HG03521 (cell line): Measurements from ENCODE around the gene RNF26.
A peak's percentile ranks its signal among the peaks of the same experiment; 100 is the strongest.

ENCODE experiments used
- ATAC-seq: cut with Tn5 transposase; IDR thresholded peaks from one replicate; pipeline ENCODE4 v1.9.1; 2021; ENCODE audit warnings: mild to moderate bottlenecking, moderate library complexity; ENCODE audit not compliant: unreplicated experiment

The RNF26 gene

DNA sequence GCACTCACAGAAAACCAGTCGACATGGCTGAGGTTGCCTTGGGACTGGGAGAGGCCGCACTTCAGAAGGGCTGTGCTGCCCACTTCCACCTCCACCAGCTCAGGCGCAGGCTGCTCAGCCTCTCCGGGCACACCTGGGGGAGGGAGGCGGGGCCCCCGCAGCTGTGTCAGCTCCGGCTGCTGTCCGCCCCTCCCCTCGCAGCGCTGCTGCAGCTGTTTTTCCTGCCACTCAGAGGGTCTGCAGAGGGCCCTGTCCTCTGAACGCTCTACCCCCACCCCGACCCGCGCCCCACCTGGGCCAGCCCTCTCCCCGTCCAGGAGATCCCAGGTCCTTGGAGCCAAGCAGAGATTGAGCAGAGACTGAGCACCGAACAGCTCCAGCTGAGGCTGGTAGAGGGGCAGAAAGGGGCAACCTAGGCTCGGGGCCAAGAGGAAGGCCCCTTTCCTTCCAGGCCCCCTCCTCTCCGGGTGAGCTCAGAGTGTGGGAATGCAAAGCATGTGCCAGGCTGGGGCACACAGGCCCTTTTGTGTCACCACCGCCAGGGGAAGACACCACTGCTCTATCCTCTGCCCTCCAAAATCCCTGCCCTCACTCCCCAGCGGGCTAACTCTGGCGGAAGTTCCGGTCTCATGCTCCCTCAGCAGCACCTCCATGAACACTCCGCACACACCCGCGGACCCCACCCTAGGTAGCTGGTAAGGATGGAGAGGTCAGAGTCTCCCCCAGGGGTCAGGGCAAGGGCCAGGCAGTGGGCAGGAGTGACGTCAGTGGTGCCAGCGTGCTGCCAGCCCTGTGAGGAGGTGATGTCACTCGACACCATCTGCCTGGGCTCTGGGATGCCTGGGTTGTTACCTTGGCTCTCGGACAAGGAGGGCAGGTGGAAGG is 19.0 kb upstream of the RNF26 start:
- ATAC-seq: no peak

DNA sequence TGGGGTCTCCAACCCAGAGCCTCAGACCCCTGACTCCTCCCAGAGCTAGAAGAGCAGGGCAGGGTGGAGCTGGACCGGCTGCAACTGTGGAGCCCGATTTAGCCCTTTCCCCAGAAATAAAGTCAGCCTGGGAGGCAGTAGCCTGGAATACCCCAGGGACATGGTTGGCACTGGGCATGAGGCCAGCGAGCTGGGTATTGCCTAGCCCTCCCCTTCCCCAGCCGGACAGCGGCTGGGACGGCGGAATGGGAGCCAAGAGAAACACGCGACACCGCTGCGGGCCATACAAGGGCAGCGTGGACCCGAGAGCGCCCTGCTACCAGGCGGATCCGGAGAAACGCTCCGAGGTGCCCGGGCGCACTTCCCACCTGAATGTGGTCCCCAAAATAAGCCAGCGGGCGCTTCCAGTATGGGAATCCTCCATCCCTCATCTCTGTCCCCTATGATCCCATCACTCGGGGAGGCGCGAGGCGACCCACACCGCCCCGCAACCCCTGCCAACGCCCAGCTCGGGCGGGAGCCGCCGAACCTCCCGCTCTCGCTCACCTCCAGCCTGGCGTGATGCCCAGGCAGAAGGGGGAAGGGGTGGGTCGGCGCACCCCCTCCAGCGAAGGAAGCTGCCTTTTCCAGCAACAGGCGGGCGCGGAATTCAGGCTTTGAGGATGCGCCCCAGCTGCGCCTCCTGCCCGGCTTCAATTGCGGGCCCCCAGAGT is 18.2 kb upstream of the RNF26 start:
- no peak for ATAC-seq

DNA sequence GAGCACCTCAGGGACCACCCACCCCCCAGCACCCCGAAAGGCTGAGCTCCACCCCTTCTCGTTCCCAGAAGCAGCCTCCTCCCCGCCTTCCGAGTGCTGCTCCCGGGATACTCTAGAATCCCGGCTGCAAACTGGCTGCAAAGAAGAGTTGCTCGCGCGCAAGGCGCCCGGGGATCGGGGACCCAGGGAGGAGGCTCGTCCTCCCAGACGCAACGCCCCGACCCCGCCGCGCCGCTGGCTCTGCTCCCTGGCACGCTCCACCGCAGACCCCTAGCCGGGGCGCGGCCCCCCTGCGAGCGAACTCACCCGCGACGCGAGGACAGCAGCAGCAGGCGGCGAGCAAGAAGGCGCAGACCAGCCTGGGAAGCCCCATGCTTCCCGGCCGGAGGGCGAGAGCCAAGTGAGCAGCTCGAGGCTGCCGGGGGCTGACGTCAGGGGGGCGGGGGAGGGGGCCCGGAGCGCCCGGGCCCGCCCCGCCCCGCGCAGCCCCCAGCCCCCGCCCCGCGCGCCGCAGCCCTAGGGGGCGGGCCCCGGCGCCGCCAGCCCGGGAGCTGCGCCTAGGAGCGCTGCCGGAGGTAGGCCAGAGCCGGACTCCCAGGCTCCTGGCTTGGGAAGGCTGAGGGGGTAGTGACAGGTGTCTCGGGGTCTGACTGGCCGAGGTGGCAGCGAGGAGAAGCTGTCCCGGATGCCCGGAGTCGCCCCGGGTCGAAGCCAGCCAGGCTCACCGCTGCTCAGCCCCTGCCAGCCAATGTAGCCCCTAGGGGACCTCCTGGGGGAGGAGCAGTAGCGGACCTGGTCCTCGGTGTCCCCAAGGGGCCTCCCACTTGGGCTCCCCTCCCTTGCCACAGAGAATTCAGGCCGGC is 17.4 kb upstream of the RNF26 start, which contains the start of gene MCAM:
MCAM (minus strand) TSS at position 402 of the 863 bp plus-strand sequence; CDS start at position 373, 29 bp downstream.
- ATAC-seq: no peak

DNA sequence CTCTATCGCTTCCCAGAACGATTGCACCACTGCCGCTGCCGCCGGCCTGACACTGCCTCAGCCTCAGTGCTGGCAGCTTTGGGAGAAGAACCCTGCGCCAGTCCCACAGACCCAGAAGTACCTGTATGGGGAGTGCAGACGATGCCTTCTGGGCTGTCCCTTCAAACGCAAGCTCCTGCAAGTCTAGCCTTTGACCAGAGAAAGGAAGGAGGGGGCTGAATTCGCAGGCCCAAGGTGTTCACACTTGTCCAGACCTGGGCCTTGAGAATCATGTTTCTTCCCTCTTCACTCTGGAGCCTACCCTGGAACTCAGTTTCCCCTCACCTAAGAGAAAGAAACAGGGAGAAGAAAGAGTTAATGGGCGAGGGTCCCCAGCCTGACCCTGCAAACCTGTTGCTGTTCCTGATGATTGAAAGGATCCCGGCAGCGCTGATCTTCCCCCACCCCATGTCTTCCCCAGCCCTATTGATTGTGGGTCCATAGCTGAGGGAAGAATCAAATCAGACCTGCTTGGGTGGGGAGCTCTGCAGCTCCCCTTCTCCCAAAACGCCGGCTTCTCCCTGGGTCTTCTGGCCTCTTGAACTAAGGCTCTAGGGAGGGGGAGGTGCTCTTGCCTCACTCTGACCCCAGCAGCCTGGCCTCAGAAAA is 16.6 kb upstream of the RNF26 start:
- no peak for ATAC-seq

DNA sequence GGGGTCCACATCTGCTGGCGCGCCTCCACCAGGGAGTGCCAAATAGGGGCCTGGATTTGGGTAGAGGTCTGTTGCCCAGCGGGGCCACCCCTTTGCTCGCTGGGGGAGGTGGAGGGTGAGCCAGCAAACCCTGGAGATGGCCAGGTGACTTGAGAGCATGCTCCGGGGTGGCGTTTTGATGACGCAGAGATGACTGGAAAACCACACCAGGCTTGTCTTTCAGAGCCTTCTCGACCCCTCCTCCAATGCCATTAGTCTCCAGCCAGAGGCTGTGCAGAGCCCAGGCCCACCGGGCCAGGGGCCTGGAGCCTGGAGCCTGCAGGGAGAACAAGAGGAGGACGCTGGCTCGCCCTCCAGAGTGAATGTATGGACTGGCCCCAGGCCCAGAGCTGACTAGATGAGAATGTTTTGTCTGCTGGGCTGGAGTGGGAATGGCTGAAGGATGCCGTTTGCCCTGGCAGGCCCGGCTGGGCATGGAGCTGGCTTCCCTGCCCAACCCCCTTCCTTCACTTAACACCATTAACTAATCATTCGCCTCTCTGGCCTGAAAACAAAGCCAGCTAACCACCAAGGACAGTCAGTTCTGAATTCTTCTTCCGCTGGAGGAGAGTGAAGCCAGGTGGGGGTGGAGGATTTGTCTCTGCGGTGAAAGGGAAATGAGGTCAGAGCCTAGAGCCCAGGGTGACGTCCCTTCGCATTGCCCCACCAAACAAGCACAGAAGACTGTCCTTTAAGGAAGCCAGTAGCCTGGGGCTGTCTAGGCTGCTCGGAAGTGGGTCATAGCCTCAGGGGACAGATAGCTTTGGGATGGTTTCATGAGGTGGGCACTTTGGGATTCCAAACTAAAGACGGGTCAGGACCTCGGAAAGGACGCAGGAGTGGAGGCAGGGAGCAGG is 15.8 kb upstream of the RNF26 start:
- ATAC-seq: no peak

DNA sequence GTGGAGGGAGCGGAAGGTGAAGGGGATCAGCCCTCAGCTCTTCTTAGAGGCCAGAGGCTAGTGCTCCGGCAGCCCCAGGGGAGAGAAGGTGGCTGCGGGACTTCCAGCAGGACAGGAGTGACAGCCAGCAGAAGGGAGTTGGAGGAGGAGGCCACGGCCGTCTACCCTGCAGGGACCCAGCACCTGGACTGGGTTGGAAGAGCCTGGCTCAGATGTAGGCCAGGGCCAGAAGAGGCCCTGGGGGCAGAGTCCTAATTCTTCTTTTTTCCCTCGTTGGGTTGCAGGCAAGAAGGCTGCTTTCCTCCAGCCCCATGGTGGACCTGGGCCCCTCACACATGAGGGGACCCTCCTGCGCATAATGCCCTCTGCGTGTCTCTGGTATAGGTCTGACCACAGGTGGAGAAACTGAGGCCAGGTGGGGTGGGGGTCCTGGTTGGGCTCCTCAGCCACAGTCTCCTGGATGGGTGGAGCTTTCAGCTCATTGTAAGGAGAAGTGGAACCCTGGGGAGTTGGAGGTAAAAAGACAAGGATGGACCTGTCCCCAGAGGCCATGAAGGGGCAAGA is 15.1 kb upstream of the RNF26 start:
- no peak for ATAC-seq

DNA sequence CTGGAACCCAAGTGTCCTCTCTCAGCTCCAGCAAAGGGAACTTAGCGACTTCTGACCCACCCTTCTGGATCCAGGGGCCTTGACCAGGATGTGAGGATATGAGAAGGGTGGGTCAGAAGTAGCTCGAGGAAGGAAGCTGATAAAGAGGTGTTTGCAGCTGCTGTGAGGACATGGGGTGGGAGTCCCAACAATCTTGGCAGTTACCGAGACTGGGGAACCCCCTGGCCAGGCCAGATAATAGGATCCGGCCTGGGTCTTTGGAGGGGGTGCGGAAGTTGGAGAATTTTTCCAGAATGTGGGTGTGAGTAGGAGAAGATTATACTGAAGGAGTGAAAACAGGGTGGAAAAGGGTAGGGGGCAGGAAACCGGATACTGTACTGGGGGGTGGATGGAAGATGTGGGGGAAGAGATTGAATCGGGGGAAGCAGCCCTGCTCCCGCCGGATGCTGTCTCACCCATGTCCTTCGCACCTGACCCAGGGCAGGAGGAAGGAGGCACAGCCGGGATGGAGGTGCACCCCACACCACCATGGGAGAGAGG is 14.6 kb upstream of the RNF26 start:
- no peak for ATAC-seq

DNA sequence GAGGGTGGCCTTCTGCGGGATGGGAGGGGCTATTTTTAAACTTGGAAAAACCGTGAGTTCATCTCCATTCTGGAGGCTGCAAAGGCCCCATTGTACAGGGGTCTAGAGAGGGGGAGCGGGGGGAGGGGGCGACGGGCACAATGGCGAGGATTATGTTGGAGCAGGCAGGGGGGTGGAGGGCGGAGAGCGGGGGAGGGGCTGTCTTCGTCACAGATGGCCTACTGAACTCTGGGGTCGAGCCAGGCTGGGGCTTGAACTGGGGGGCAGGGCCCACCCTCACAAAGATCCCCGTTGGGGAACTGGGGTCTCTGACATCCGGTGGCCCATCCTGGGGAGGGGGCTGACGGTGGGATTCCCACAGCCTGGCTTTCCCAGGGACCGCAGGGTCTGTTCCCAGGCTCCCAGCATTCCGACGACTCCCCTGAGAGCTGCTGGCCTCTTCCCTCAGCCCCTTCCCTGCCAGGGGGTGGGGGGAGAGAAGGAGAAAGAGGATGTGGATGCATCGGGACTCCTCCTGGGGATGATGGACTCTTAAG is 14.0 kb upstream of the RNF26 start:
- no peak for ATAC-seq

DNA sequence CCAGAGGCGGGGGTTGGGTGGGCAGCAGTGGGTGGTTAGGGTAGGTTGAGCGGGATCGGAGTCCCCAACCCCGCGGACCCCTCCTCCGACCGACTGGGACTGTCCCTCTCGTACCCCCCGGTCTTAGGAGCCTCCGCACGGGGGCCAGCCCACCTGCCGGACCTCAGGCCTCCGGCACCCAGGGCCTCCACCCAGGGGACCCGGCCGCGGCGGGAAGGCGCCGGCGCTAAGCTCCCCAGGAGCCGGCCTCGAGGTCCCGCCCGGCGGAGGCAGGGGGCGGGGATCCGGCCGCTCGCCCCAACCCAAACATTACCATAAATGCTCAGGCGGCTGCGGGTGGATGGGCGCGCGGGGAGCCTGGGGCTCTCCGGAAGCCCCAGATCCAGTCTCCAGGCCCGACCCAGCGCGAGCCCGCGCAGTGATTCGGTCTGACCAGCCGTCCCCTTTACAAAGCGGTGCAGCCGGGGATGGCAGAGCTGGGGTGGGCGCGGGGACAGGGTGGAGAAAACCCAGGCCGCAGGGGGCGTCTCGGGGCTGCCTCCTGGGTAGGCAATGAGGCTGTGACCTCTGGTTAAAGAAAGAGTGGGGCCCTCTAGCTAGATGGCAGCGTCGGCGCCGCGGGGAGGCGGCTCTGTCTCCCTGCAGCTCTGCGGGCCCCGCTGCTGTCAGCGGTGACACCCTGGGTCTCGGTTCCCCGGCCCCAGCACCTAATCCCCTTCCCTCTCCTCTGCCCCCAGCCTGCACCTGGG is 13.4 kb upstream of the RNF26 start:
- ATAC-seq: peak; percentile 35

DNA sequence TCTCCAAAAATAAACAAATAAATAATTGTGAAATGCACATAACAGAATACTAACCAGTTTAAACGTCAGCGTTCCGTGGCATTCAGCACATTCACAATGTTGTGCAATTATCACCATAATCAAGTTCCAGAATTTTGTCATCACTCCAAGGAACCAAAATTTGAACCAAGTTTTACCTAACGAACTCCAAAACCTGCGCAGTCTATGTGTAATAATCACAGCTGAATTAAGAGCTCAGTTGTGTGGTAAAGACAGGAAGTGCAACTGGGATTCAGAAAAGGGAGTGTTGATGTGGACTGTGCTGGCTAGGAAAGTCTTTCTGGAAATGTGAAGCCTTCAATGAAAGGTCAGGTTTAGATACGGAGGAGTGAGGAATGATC is 12.0 kb upstream of the RNF26 start:
- ATAC-seq: no peak

DNA sequence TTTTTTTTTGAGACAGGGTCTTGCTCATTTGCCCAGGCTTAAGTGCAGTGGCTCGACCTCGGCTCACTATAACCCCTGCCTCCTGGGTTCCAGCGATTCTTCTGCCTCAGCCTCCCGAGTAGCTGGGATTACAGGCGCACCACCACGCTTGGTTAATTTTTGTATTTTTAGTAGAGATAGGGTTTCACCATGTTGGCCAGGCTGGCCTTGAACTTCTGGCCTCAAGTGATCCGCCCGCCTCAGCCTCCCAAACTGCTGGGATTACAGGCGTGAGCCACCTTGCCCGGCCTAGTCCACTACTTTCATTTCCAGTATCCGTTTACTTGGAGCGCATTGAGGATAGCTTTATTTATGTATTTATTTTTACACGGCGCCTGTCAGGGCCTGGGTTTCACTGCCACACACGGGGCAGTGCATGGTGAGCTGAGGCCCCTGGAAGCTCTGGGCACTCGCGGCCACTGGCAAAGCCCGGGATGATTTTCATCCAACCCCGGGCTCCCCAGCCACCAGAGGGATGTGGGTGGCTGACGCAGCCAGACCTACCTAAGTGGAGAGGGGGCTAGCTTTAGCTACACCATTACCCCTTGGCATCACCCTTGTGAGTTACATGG is 11.3 kb upstream of the RNF26 start:
- ATAC-seq: no peak

DNA sequence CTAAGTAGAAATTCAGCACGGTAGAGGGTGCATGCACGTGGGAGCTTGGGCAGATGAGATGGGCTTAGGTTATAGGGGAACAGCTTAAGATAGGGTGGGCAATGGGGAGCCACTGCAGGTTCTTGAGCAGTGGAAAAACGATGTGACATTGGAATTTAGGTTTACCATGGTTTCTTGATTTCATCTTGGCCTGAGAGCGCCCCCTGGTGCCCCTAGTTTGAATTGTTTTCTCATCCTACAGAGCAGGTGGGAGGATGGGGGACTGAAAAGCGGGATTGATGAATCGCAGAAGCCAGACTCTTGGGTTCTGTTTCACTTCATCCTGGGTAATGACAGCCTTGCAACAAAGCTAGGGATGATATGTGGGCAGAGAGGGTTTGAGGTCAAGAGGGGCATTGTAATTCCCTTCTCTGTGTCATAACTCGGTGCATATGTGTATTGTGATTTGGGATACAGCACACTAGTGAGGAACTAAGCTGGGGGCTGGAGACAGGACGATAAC is 10.7 kb upstream of the RNF26 start:
- ATAC-seq: no peak

DNA sequence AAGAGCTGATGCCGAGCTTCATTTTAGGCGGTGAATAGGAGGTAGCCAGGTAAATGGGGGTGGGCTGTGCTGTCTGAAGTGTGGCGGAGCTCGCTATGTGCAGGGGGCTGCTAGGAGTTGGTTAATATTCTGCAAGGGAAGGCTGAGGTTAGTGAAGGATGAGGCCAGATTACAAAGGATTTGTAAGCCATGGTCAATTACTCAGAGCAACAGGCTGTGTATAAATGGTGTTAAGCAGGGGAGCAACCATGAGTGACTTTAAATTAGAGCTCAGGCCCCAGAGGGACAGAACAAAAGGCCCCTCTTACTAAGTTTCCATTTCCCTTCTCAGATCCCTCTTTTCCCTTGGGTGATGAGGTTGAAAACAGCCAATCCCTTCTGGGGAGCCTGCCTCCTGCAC is 10.1 kb upstream of the RNF26 start:
- no peak for ATAC-seq

DNA sequence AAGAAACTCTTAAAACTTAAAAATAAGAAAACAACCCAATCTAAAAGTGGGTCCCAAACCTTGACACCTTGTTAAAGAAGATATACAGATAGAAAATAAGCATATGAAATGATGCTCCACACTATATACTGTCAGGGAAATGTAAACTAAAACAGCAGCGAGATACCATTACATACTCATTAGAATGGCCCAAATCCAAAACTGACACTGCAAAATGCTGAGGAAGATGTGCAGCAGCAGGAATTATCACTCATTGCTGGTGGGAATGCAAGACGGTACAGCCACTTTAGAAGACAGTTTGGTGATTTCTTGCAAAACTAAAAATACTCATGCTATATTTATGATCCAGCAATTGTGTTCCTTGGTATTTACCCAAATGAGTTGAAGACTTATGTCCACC is 5.0 kb upstream of the RNF26 start:
- no peak for ATAC-seq

DNA sequence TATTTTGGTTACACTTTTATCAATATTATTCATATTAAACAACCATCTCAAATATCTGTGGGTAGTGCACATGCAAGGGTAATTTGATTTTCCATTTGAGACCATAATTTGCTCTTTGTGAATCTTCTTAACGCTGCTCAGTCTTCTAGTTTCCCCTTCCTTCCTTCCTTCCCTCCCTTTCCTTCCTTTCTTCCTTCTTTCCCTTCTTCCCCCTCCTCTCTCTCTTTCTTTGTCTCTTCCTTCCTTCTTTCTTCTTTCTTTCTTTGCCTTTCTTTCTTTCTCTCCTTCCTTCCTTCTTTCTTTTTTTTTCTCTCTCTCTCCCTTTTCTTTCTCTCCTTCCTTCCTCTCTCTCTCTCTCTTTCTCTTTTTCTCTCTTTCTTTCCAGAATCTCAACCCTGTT is 4.1 kb upstream of the RNF26 start:
- ATAC-seq: no peak

DNA sequence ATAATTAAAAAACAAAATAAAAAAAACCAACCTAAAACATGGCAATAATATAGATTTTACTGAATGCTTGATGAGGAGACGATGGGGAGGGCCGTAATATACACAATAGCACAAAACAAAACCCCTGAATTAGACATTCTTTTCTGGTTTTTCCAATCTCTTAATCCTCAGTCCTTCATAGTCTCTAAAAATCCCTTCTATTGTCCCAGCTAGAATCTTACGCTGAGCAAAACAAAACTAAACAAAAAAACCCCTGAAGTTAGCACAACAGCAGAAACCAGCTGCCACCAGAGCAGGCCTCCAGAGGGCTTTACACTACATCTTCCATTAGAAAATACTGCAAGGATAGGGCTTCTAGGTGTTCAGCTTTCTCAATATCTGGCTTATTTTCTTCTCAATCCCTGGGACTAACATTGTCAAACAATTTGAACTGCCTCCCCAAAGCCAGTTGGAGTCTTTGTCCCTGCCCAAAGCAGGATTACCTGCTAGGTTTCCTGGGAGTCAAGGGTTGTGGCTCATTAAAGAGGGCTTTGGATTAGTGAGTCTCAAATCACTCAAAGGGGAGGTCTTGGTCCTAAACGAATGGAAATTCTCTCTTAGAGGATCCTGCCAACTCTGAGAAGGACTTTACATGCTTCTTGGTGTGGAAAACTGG is 2.1 kb upstream of the RNF26 start:
- no peak for ATAC-seq

DNA sequence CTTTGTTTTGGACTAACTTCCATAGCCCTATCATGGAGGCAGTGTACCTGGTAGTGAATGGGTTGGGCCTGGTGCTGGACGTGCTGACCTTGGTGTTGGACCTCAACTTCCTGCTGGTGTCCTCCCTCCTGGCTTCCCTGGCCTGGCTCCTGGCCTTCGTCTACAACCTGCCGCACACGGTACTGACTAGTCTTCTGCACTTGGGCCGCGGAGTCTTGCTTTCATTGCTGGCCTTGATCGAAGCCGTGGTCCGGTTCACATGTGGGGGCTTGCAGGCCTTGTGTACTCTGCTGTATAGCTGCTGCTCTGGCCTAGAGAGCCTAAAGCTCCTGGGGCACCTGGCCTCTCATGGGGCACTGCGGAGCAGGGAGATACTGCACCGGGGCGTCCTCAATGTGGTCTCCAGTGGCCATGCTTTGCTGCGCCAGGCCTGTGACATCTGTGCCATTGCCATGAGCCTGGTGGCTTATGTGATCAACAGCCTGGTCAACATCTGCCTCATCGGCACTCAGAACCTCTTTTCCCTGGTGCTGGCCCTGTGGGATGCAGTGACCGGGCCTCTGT is 846 bp downstream of the RNF26 start:
- ATAC-seq: no peak
